Uterus (tissue), 2 donors: ENCODE results near the gene TANGO6.

Source experiments
- CTCF ChIP-seq, 4 experiments: fragments of 200-600 bp in 2 of 4; fragments of 450-650 bp in 2 of 4; sonication (generic) in 2 of 4; IDR thresholded peaks; one replicate each; pipeline ENCODE4 v1.5.1; 2016 to 2019; ENCODE audit warnings: antibody characterized with exemption in 4 of 4, mild to moderate bottlenecking in 2 of 4, moderate library complexity in 1 of 4
- POLR2A ChIP-seq, 2 donors: fragments of 450-650 bp; IDR thresholded peaks; one replicate each; pipeline ENCODE4 v1.6.1; 2016; ENCODE audit warnings: antibody characterized with exemption in 2 of 2, mild to moderate bottlenecking in 1 of 2, moderate library complexity in 1 of 2

GRCh38 chr16:68927018-68927417 lies 83.7 kb downstream of the TANGO6 start:
- TF ChIP-seq CTCF (IDR thresholded peaks at IDR 0.05) = no peak
- TF ChIP-seq POLR2A (IDR thresholded peaks at IDR 0.05) = no peak
